T-helper 1 cell treated with Interleukin-12 subunit alpha and Interleukin-12 subunit beta and Interleukin-4 antibody, amounts not matched to agents 30 μg/mL and 1 μg/mL, for 36 hours (primary cell): Measurements from ENCODE around the gene C9orf72.
A peak's percentile ranks its signal among the peaks of the same experiment; 100 is the strongest.

Source experiments
- H3K27ac Mint-ChIP-seq: one replicate; pipeline ENCODE4 v1.8.0; 2021; ENCODE audit warnings: mild to moderate bottlenecking, mixed read lengths
- H3K27me3 Mint-ChIP-seq: one replicate; pipeline ENCODE4 v1.8.0; 2021; ENCODE audit warnings: low read depth, mixed read lengths
- H3K36me3 Mint-ChIP-seq: one replicate; pipeline ENCODE4 v1.8.0; 2021; ENCODE audit warnings: low read depth, mixed read lengths
- H3K4me1 Mint-ChIP-seq: one replicate; pipeline ENCODE4 v1.8.0; 2021; ENCODE audit warnings: low read depth, mixed read lengths
- H3K4me3 Mint-ChIP-seq: one replicate; pipeline ENCODE4 v1.8.0; 2021; ENCODE audit warnings: mild to moderate bottlenecking, moderate library complexity, mixed read lengths
- H3K9me3 Mint-ChIP-seq: one replicate; pipeline ENCODE4 v1.8.0; 2021; ENCODE audit warnings: mixed read lengths

The C9orf72 gene

GRCh38 chr9:27538647-27539046 lies 34.6 kb downstream of the C9orf72 start:
- Mint-ChIP-seq H3K27ac (no peak overlapping the region), H3K4me1 (peaks cover 7% of the 10 kb centered on the region), H3K36me3 (peaks cover 2% of the 10 kb centered on the region), H3K4me3 (no peak overlapping the region), H3K9me3 (no peaks in the 10 kb centered on the region), H3K27me3 (no peaks in the 10 kb centered on the region)

- Mint-ChIP-seq H3K9me3 (no peaks in the 10 kb centered on the region), H3K27me3 (peaks cover 4% of the 10 kb centered on the region), H3K4me3 (no peak overlapping the region), H3K4me1 (peaks cover 7% of the 10 kb centered on the region), H3K36me3 (no peaks in the 10 kb centered on the region), H3K27ac (no peak overlapping the region)
Observed at GRCh38 chr9:27537756-27538155, 35.5 kb downstream of the C9orf72 start.

- H3K4me3 Mint-ChIP-seq, result no peak overlapping the region
- H3K36me3 Mint-ChIP-seq, result no peaks in the 10 kb centered on the region
- peaks cover 7% of the 10 kb centered on the region for H3K4me1 Mint-ChIP-seq
- peaks cover 10% of the 10 kb centered on the region for H3K27me3 Mint-ChIP-seq
- H3K27ac Mint-ChIP-seq, result no peak overlapping the region
- H3K9me3 Mint-ChIP-seq, result no peaks in the 10 kb centered on the region
Observed at GRCh38 chr9:27537027-27537435, 36.2 kb downstream of the C9orf72 start.

GRCh38 chr9:27536168-27536567 lies 37.1 kb downstream of the C9orf72 start:
- Mint-ChIP-seq H3K27me3 (peaks cover 10% of the 10 kb centered on the region), H3K4me3 (no peak overlapping the region), H3K9me3 (no peaks in the 10 kb centered on the region), H3K4me1 (peaks cover 7% of the 10 kb centered on the region), H3K27ac (no peak overlapping the region), H3K36me3 (no peaks in the 10 kb centered on the region)

- H3K4me1 Mint-ChIP-seq, result peaks cover 7% of the 10 kb centered on the region
- no peaks in the 10 kb centered on the region for H3K9me3 Mint-ChIP-seq
- H3K27me3 Mint-ChIP-seq, result peaks cover 10% of the 10 kb centered on the region
- H3K27ac Mint-ChIP-seq, result no peak overlapping the region
- H3K4me3 Mint-ChIP-seq, result no peak overlapping the region
- H3K36me3 Mint-ChIP-seq, result no peaks in the 10 kb centered on the region
Observed at GRCh38 chr9:27535701-27536118, 37.6 kb downstream of the C9orf72 start.

- Mint-ChIP-seq H3K27ac (no peak overlapping the region), H3K9me3 (no peaks in the 10 kb centered on the region), H3K4me1 (peaks cover 9% of the 10 kb centered on the region), H3K27me3 (peaks cover 12% of the 10 kb centered on the region), H3K4me3 (no peak overlapping the region), H3K36me3 (no peaks in the 10 kb centered on the region)
Observed at GRCh38 chr9:27534658-27535209, 38.5 kb downstream of the C9orf72 start.

GRCh38 chr9:27534131-27534530 lies 39.1 kb downstream of the C9orf72 start:
- Mint-ChIP-seq H3K27ac (no peak overlapping the region), H3K36me3 (no peaks in the 10 kb centered on the region), H3K4me1 (peaks cover 10% of the 10 kb centered on the region), H3K27me3 (peaks cover 13% of the 10 kb centered on the region), H3K4me3 (no peak overlapping the region), H3K9me3 (no peaks in the 10 kb centered on the region)

GRCh38 chr9:27533311-27533710 lies 40.0 kb downstream of the C9orf72 start:
- Mint-ChIP-seq H3K27me3 (peaks cover 13% of the 10 kb centered on the region), H3K4me3 (no peak overlapping the region), H3K36me3 (no peaks in the 10 kb centered on the region), H3K4me1 (peaks cover 9% of the 10 kb centered on the region), H3K9me3 (no peaks in the 10 kb centered on the region), H3K27ac (no peak overlapping the region)

- H3K27ac Mint-ChIP-seq, result no peak overlapping the region
- H3K9me3 Mint-ChIP-seq, result no peaks in the 10 kb centered on the region
- peaks cover 24% of the 10 kb centered on the region for H3K27me3 Mint-ChIP-seq
- no peak overlapping the region for H3K4me3 Mint-ChIP-seq
- no peaks in the 10 kb centered on the region for H3K36me3 Mint-ChIP-seq
- peaks cover 12% of the 10 kb centered on the region for H3K4me1 Mint-ChIP-seq
Observed at GRCh38 chr9:27532046-27532445, 41.2 kb downstream of the C9orf72 start.

- H3K4me1 Mint-ChIP-seq, result peaks cover 12% of the 10 kb centered on the region
- H3K9me3 Mint-ChIP-seq, result no peaks in the 10 kb centered on the region
- no peaks in the 10 kb centered on the region for H3K36me3 Mint-ChIP-seq
- H3K27me3 Mint-ChIP-seq, result peaks cover 33% of the 10 kb centered on the region
- H3K4me3 Mint-ChIP-seq, result no peak overlapping the region
- no peak overlapping the region for H3K27ac Mint-ChIP-seq
Observed at GRCh38 chr9:27530915-27531755, 42.1 kb downstream of the C9orf72 start.

- H3K9me3 Mint-ChIP-seq, result no peaks in the 10 kb centered on the region
- peaks cover 12% of the 10 kb centered on the region for H3K4me1 Mint-ChIP-seq
- no peaks in the 10 kb centered on the region for H3K36me3 Mint-ChIP-seq
- peak within 1 kb of the TSS; percentile 18 for H3K27ac Mint-ChIP-seq
- peaks cover 45% of the 10 kb centered on the region for H3K27me3 Mint-ChIP-seq
- peak within 1 kb of the TSS; percentile 81 for H3K4me3 Mint-ChIP-seq
Observed at GRCh38 chr9:27529316-27530278, 43.7 kb downstream of the C9orf72 start, which contains the start of gene MOB3B. Gene MOB3B (minus strand): TSS chr9:27529814. CDS start chr9:27455550, 74,264 bp downstream.

- Mint-ChIP-seq H3K36me3 (no peaks in the 10 kb centered on the region), H3K4me1 (peaks cover 8% of the 10 kb centered on the region), H3K27ac (peak overlapping the region; percentile 11), H3K4me3 (peak overlapping the region; percentile 81), H3K9me3 (no peaks in the 10 kb centered on the region), H3K27me3 (peaks cover 45% of the 10 kb centered on the region)
Observed at GRCh38 chr9:27528886-27529315, 44.4 kb downstream of the C9orf72 start.

GRCh38 chr9:27528076-27528885 lies 45.0 kb downstream of the C9orf72 start:
- H3K4me1 Mint-ChIP-seq, result peaks cover 8% of the 10 kb centered on the region
- peak overlapping the region; percentile 81 for H3K4me3 Mint-ChIP-seq
- H3K27me3 Mint-ChIP-seq, result peaks cover 46% of the 10 kb centered on the region
- H3K36me3 Mint-ChIP-seq, result no peaks in the 10 kb centered on the region
- H3K27ac Mint-ChIP-seq, result peak overlapping the region; percentile 18
- H3K9me3 Mint-ChIP-seq, result no peaks in the 10 kb centered on the region

GRCh38 chr9:27527702-27528075 lies 45.6 kb downstream of the C9orf72 start:
- H3K4me1 Mint-ChIP-seq, result peaks cover 8% of the 10 kb centered on the region
- H3K27me3 Mint-ChIP-seq, result peaks cover 44% of the 10 kb centered on the region
- no peaks in the 10 kb centered on the region for H3K36me3 Mint-ChIP-seq
- H3K4me3 Mint-ChIP-seq, result peak overlapping the region; percentile 25
- no peak overlapping the region for H3K27ac Mint-ChIP-seq
- H3K9me3 Mint-ChIP-seq, result no peaks in the 10 kb centered on the region
